KMS-11 (cell line): ENCODE results near the gene PFKL.

Source experiments
- H2AFZ ChIP-seq: fragments of 200-600 bp; sonication (generic); 2 replicates; pipeline ENCODE4 v1.6.1; 2016; ENCODE audit warnings: antibody characterized with exemption, mixed run types, low read depth
- H3K27ac ChIP-seq: fragments of 200-600 bp; sonication (generic); 2 replicates; pipeline ENCODE4 v1.6.1; 2016; ENCODE audit warnings: mild to moderate bottlenecking, mixed run types
- H3K27me3 ChIP-seq: fragments of 200-600 bp; sonication (generic); 2 replicates; pipeline ENCODE4 v1.6.1; 2017; ENCODE audit warnings: mild to moderate bottlenecking, low read depth, mixed run types, moderate library complexity; ENCODE audit not compliant: insufficient read depth
- H3K36me3 ChIP-seq: fragments of 200-600 bp; sonication (generic); 2 replicates; pipeline ENCODE4 v1.6.1; 2017; ENCODE audit warnings: mild to moderate bottlenecking, mixed run types; ENCODE audit not compliant: insufficient read depth
- H3K4me1 ChIP-seq: fragments of 200-600 bp; sonication (generic); 2 replicates; pipeline ENCODE4 v1.6.1; 2016; ENCODE audit warnings: mild to moderate bottlenecking, low read depth, mixed run types; ENCODE audit not compliant: poor library complexity, severe bottlenecking
- H3K4me2 ChIP-seq: fragments of 200-600 bp; sonication (generic); 2 replicates; pipeline ENCODE4 v1.7.0; 2016; ENCODE audit warnings: mild to moderate bottlenecking, mixed run types
- H3K4me3 ChIP-seq: fragments of 200-600 bp; sonication (generic); IDR thresholded peaks from 2 replicates; pipeline ENCODE4 v1.6.1; 2017; ENCODE audit warnings: low read depth, low read length, mixed read lengths; ENCODE audit not compliant: insufficient read depth
- H3K79me2 ChIP-seq: fragments of 200-600 bp; sonication (generic); 2 replicates; pipeline ENCODE4 v1.6.1; 2016; ENCODE audit warnings: low read depth, mixed run types; ENCODE audit not compliant: insufficient read depth
- H3K9ac ChIP-seq: fragments of 200-600 bp; sonication (generic); 2 replicates; pipeline ENCODE4 v1.6.1; 2016; ENCODE audit warnings: mild to moderate bottlenecking, mixed run types
- H4K20me1 ChIP-seq: fragments of 200-600 bp; sonication (generic); 2 replicates; pipeline ENCODE4 v1.6.1; 2016; ENCODE audit warnings: mild to moderate bottlenecking, mixed run types; ENCODE audit not compliant: insufficient read depth
- CTCF ChIP-seq: fragments of 200-600 bp; sonication (generic); conservative IDR thresholded peaks from 2 replicates; pipeline ENCODE4 v1.6.1; 2017; ENCODE audit warnings: low read depth, mild to moderate bottlenecking, antibody characterized with exemption, low read length, moderate library complexity, mixed read lengths

PFKL gene

GRCh38 chr21:44267655-44268142, 32.2 kb upstream of the PFKL start:
- H3K27me3 ChIP-seq = peaks cover 9% of the 10 kb centered on the region; the same call in 1 of the 2 replicates
- no peaks in the 10 kb centered on the region for H3K4me1 ChIP-seq
- no peaks in the 10 kb centered on the region for H3K79me2 ChIP-seq
- H4K20me1 ChIP-seq = no peaks in the 10 kb centered on the region
- H3K27ac ChIP-seq = no peak overlapping the region
- H3K4me3 ChIP-seq = no peak overlapping the region
- H3K36me3 ChIP-seq = no peaks in the 10 kb centered on the region
- no peak overlapping the region for H3K9ac ChIP-seq
- peak; percentile 39; the same call in 1 of the 2 replicates for TF ChIP-seq CTCF
- no peak overlapping the region for H2AFZ ChIP-seq
- no peak overlapping the region for H3K4me2 ChIP-seq

- H3K4me1 ChIP-seq = no peaks in the 10 kb centered on the region
- H3K9ac ChIP-seq = no peak overlapping the region
- H4K20me1 ChIP-seq = no peaks in the 10 kb centered on the region
- no peak overlapping the region for H3K4me3 ChIP-seq
- no peak for TF ChIP-seq CTCF
- no peak overlapping the region for H3K27ac ChIP-seq
- H3K27me3 ChIP-seq = no peaks in the 10 kb centered on the region; the same call in 1 of the 2 replicates
- H3K36me3 ChIP-seq = no peaks in the 10 kb centered on the region
- H3K79me2 ChIP-seq = no peaks in the 10 kb centered on the region
- H3K4me2 ChIP-seq = no peak overlapping the region
- no peak overlapping the region for H2AFZ ChIP-seq
Observed at GRCh38 chr21:44269090-44269489, 30.8 kb upstream of the PFKL start.

DNA sequence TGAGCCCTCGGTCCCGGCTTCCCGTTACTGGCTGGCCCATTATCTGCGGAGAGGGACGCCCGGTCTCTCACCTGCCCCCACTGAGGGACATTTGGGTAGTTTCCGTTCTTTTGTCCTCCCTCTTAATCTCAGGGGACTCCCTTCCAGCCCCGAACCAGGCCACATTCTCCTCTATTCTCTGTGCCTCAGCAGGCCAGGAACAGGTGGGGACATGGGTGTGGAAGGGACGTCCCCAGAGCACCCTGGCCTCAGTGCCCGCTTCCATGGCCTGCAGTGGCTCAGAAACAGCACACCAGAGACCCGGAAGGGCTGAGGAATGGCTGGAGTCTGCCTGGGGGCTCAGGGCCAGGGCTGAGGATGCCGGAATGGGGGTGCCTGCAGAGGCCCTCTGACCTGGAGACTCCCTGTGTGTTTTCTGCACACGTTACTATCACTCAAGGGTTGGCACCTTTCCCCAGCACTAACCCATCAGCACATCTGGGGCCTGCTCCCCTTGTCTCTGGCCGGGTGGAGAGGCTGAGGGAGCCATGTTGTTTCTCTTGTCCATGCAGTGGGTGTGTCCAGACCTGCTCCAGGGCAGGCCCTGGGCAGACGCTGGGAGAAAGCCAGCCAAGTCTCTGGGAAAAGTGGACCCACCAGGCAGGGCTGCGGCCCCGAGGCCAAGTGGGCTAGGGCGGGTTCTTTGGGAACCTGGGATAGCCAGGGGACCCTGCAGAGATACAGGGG, 28.1 kb upstream of the PFKL start:
- Histone ChIP-seq H2AFZ (no peak overlapping the region), H3K79me2 (no peaks in the 10 kb centered on the region), H3K9ac (no peak overlapping the region), H3K4me2 (no peak overlapping the region), H3K27me3 (no peaks in the 10 kb centered on the region; the same call in 1 of the 2 replicates), H3K27ac (no peak overlapping the region), H3K36me3 (no peaks in the 10 kb centered on the region), H3K4me1 (no peaks in the 10 kb centered on the region), H4K20me1 (no peaks in the 10 kb centered on the region), H3K4me3 (no peak overlapping the region)
- TF ChIP-seq CTCF = no peak

GRCh38 chr21:44272284-44272858, 27.5 kb upstream of the PFKL start:
- H3K4me2 ChIP-seq = no peak overlapping the region
- no peaks in the 10 kb centered on the region for H3K4me1 ChIP-seq
- H3K27me3 ChIP-seq = no peaks in the 10 kb centered on the region; the same call in 1 of the 2 replicates
- no peak overlapping the region for H3K27ac ChIP-seq
- H3K79me2 ChIP-seq = no peaks in the 10 kb centered on the region
- TF ChIP-seq CTCF = no peak
- no peaks in the 10 kb centered on the region for H4K20me1 ChIP-seq
- H3K36me3 ChIP-seq = no peaks in the 10 kb centered on the region
- H3K4me3 ChIP-seq = no peak overlapping the region
- H3K9ac ChIP-seq = no peak overlapping the region
- H2AFZ ChIP-seq = no peak overlapping the region
